HCT116 (cell line): Measurements from ENCODE around the gene USF2. TPM values are rescaled to one million over a fixed set of nuclear protein-coding genes. Genes with fewer than 3 reads are reported as not detected.

Experiments used
- ATAC-seq: fragments of 200-7000 bp; cut with Tn5 transposase; 2 replicates; pipeline ENCODE4 v1.9.1; 2020; ENCODE audit warnings: mild to moderate bottlenecking, moderate library complexity
- BruUV-seq: library from RNA; stranded (reverse); fragments of 400-500 nt; replicated peaks from 2 replicates; lab custom pipeline; 2021; lab: Mats Ljungman, UMichigan
- CTCF ChIA-PET: fragments of 300-600 bp; sonication (Branson Sonifier 250); formaldehyde crosslinking; loops from one replicate; lab custom pipeline; 2021; ENCODE audit warnings: antibody characterized with exemption; lab: Charles Lee
- POLR2A ChIA-PET: fragments of 300-600, 350-600 bp; sonication (Branson Sonifier 250); formaldehyde crosslinking; loops from one replicate; lab custom pipeline; 2021; ENCODE audit warnings: antibody characterized with exemption; lab: Charles Lee
- RAD21 ChIA-PET, 2 experiments: fragments of 300-600 bp; sonication (Branson Sonifier 250); formaldehyde crosslinking; loops; one replicate each; lab custom pipeline; 2023; ENCODE audit warnings: low total read pairs in 2 of 2; ENCODE audit not compliant: uncharacterized antibody in 2 of 2, unreplicated experiment in 2 of 2, low non-redundant PET in 1 of 2; lab: Charles Lee
- DNase-seq: peaks from one replicate; pipeline ENCODE4 v3.0.0-alpha.2; 2010; ENCODE audit warnings: low read depth, low spot score
- H2AFZ ChIP-seq: fragments of 200-600 bp; shearing (Covaris generic), sonication (generic); 2 replicates; pipeline ENCODE4 v1.6.1; 2017; ENCODE audit warnings: low read depth, mixed run types, mixed read lengths, antibody characterized with exemption, low read length; ENCODE audit not compliant: poor library complexity, severe bottlenecking
- H3K27ac ChIP-seq: 2 replicates; pipeline ENCODE4 v1.5.1; 2012; ENCODE audit warnings: low read depth, low read length
- H3K27me3 ChIP-seq: fragments of 200-600 bp; sonication (generic); 2 replicates; pipeline ENCODE4 v1.6.1; 2016; ENCODE audit warnings: mixed run types, low read length, mixed read lengths; ENCODE audit not compliant: insufficient read depth
- H3K36me3 ChIP-seq, 2 experiments: fragments of 200-500 bp in 1 of 2; fragments of 200-600 bp in 1 of 2; sonication (Bioruptor generic) in 1 of 2; sonication (generic) in 1 of 2; 2 replicates each; pipeline versions ENCODE4 v1.5.1 to v1.6.1; 2014 to 2016; ENCODE audit warnings: low read length in 2 of 2, inconsistent platforms in 1 of 2, mixed read lengths in 1 of 2, mixed run types in 1 of 2; ENCODE audit not compliant: insufficient read depth in 2 of 2, control insufficient read depth in 1 of 2
- H3K4me1 ChIP-seq, 2 experiments: fragments of 200-600 bp in 1 of 2; sonication (generic) in 1 of 2; 2 replicates each; pipeline versions ENCODE4 v1.5.1 to v1.6.1; 2012 to 2017; ENCODE audit warnings: low read length in 2 of 2, inconsistent platforms in 1 of 2, mild to moderate bottlenecking in 1 of 2, mixed read lengths in 1 of 2, mixed run types in 1 of 2, moderate library complexity in 1 of 2; ENCODE audit not compliant: insufficient read depth in 2 of 2, control insufficient read depth in 1 of 2
- H3K4me2 ChIP-seq: fragments of 200-600 bp; sonication (generic); 2 replicates; pipeline ENCODE4 v1.6.1; 2017; ENCODE audit warnings: mixed run types, low read length, mixed read lengths
- H3K4me3 ChIP-seq, 2 experiments: fragments of 200-600 bp in 1 of 2; sonication (generic) in 1 of 2; replicated peaks in 1 of 2; 2 replicates each; pipeline ENCODE4 v1.5.1; 2011 to 2016; ENCODE audit warnings: low read length in 2 of 2, control low read depth in 1 of 2, low read depth in 1 of 2, mild to moderate bottlenecking in 1 of 2, mixed read lengths in 1 of 2, mixed run types in 1 of 2
- H3K79me2 ChIP-seq: fragments of 200-600 bp; sonication (generic); 2 replicates; pipeline ENCODE4 v1.6.1; 2017; ENCODE audit warnings: mild to moderate bottlenecking, mixed run types, low read length, moderate library complexity, mixed read lengths; ENCODE audit not compliant: insufficient read depth
- H3K9ac ChIP-seq: fragments of 200-600 bp; sonication (generic); 2 replicates; pipeline ENCODE4 v1.6.1; 2016; ENCODE audit warnings: low read length, mixed read lengths
- H3K9me2 ChIP-seq: fragments of 200-600 bp; sonication (generic), shearing (Covaris generic); 2 replicates; pipeline ENCODE4 v1.6.1; 2017; ENCODE audit warnings: mixed run types, mild to moderate bottlenecking, moderate library complexity; ENCODE audit not compliant: insufficient read depth
- H3K9me3 ChIP-seq, 2 experiments: fragments of 200-500 bp in 1 of 2; fragments of 200-600 bp in 1 of 2; sonication (Bioruptor generic) in 1 of 2; sonication (generic) in 1 of 2; 2 replicates each; pipeline ENCODE4 v1.6.1; 2014 to 2017; ENCODE audit warnings: low read length in 2 of 2, mixed read lengths in 2 of 2, inconsistent platforms in 1 of 2, low read depth in 1 of 2, mild to moderate bottlenecking in 1 of 2, mixed run types in 1 of 2, moderate library complexity in 1 of 2; ENCODE audit not compliant: control insufficient read depth in 1 of 2, insufficient read depth in 1 of 2
- H4K20me1 ChIP-seq: fragments of 200-600 bp; sonication (generic), shearing (Covaris generic); 2 replicates; pipeline ENCODE4 v1.6.1; 2017; ENCODE audit warnings: mixed run types, mild to moderate bottlenecking, moderate library complexity; ENCODE audit not compliant: insufficient read depth
- CBX3 ChIP-seq: IDR thresholded peaks from 2 replicates; pipeline ENCODE4 v1.6.1; 2012; ENCODE audit warnings: low read depth
- CTCF ChIP-seq, 3 experiments: fragments of 200-600 bp in 1 of 3; sonication (generic) in 1 of 3; IDR thresholded peaks in 2 of 3; conservative IDR thresholded peaks in 1 of 3; 2 replicates each; pipeline ENCODE4 v1.5.1; 2012 to 2017; ENCODE audit warnings: low read depth in 2 of 3, low read length in 2 of 3, antibody characterized with exemption in 1 of 3, borderline replicate concordance in 1 of 3, control low read depth in 1 of 3, mild to moderate bottlenecking in 1 of 3, mixed read lengths in 1 of 3, mixed run types in 1 of 3, moderate library complexity in 1 of 3; ENCODE audit not compliant: insufficient read depth in 1 of 3
- EGR1 ChIP-seq: IDR thresholded peaks from 2 replicates; pipeline ENCODE4 v1.6.1; 2012; ENCODE audit warnings: low read depth
- ELF1 ChIP-seq: IDR thresholded peaks from 2 replicates; pipeline ENCODE4 v1.6.1; 2012; ENCODE audit warnings: low read depth, borderline replicate concordance
- EZH2 ChIP-seq: fragments of 200-600 bp; sonication (generic); IDR thresholded peaks from 2 replicates; pipeline ENCODE4 v1.6.1; 2017; ENCODE audit warnings: antibody characterized with exemption, mixed run types
- JUND ChIP-seq: IDR thresholded peaks from 2 replicates; pipeline ENCODE4 v1.6.1; 2012
- MAX ChIP-seq: IDR thresholded peaks from 2 replicates; pipeline ENCODE4 v1.6.1; 2012
- POLR2A ChIP-seq: IDR thresholded peaks from 2 replicates; pipeline ENCODE4 v1.7.0; 2011; ENCODE audit warnings: borderline replicate concordance; ENCODE audit not compliant: insufficient read depth, insufficient read length; ENCODE audit errors: extremely low read depth
- POLR2AphosphoS5 ChIP-seq: IDR thresholded peaks from 2 replicates; pipeline ENCODE4 v1.6.1; 2011; ENCODE audit warnings: mild to moderate bottlenecking, low read depth, low read length, moderate library complexity
- REST ChIP-seq: IDR thresholded peaks from 2 replicates; pipeline ENCODE4 v1.6.1; 2012; ENCODE audit warnings: low read depth
- SIN3A ChIP-seq: IDR thresholded peaks from 2 replicates; pipeline ENCODE4 v1.6.1; 2012; ENCODE audit warnings: low read depth
- YY1 ChIP-seq: IDR thresholded peaks from 2 replicates; pipeline ENCODE4 v1.6.1; 2011; ENCODE audit warnings: low read length, low read depth, moderate library complexity, mild to moderate bottlenecking; ENCODE audit not compliant: insufficient replicate concordance; ENCODE audit errors: extremely low read depth
- ZFX ChIP-seq: fragments of 450-650 bp; IDR thresholded peaks from 2 replicates; pipeline ENCODE4 v1.6.1; 2017
- ZNF274 ChIP-seq: fragments of 200-500 bp; sonication (Bioruptor generic); IDR thresholded peaks from 2 replicates; pipeline ENCODE4 v1.6.1; 2014; ENCODE audit warnings: mild to moderate bottlenecking, low read depth, low read length, inconsistent platforms
- intact Hi-C: fragments of 100-400 bp; cut with micrococcal nuclease; formaldehyde crosslinking; loops from 2 replicates; pipeline ENCODE4 v1.10.0; 2022
- total RNA-seq: library from RNA; stranded (reverse); gene quantifications from one replicate; pipeline ENCODE4 v1.2.1, GENCODE V29; 2021; ENCODE audit not compliant: unreplicated experiment

Gene USF2
- total RNA-seq, 1 experiment from 2014 or later, result 98.4 TPM

GRCh38 chr19:35223084-35223790 lies 45.5 kb upstream of the USF2 start:
- ChIA-PET POLR2A (no interaction called here), CTCF (no interaction called here), RAD21 (no interaction called here)
- ATAC-seq (no peak), DNase-seq (no peak)
- no peak for TF ChIP-seq EZH2
- TF ChIP-seq MAX, result no peak
- no peak for TF ChIP-seq REST
- no peak for TF ChIP-seq ZFX
- no peak for TF ChIP-seq CBX3
- no peak for TF ChIP-seq POLR2AphosphoS5
- no peak for TF ChIP-seq CTCF (IDR thresholded peaks at IDR 0.05 in 2 of 3, conservative IDR thresholded peaks at IDR 0.05 in 1 of 3; ENCODE audit: borderline replicate concordance in 1 of 3, insufficient read depth in 1 of 3, low read depth in 2 of 3, low read length in 2 of 3)
- TF ChIP-seq POLR2A, result no peak
- TF ChIP-seq ELF1, result no peak
- TF ChIP-seq EGR1, result no peak
- no peak for TF ChIP-seq SIN3A
- no peak for TF ChIP-seq YY1
- TF ChIP-seq ZNF274, result no peak
- no peak for TF ChIP-seq JUND
- no peaks in the 10 kb centered on the region for H3K27me3 ChIP-seq
- no peak overlapping the region for H3K4me3 ChIP-seq
- peaks cover 6 to 10% of the 10 kb centered on the region in 2 experiments; a peak in 3 of 4 replicates for H3K4me1 ChIP-seq
- H2AFZ ChIP-seq, result no peak overlapping the region
- no peaks in the 10 kb centered on the region for H3K9me2 ChIP-seq
- H3K9me3 ChIP-seq, result peaks cover 3 to 4% of the 10 kb centered on the region in 2 experiments; a peak in 1 of 4 replicates
- H3K36me3 ChIP-seq, result no peaks in the 10 kb centered on the region
- H3K79me2 ChIP-seq, result no peaks in the 10 kb centered on the region
- H3K27ac ChIP-seq, result no peak overlapping the region
- intact Hi-C loops, result no loop called here
- no peak overlapping the region for H3K9ac ChIP-seq
- no peaks in the 10 kb centered on the region for H4K20me1 ChIP-seq
- H3K4me2 ChIP-seq, result no peak overlapping the region
- no TSS peak for BruUV-seq
